Measurements from ENCODE around the gene FBXL16. TPM values are rescaled to one million over a fixed set of nuclear protein-coding genes. Genes with fewer than 3 reads are reported as not detected.
A peak's percentile ranks its signal among the peaks of the same experiment; 100 is the strongest.

FBXL16 gene
- total and polyA plus RNA-seq, 2 of the 13 experiments (the other 11 are each of a cell fraction or from before 2014, with no cell fraction given), result 0.22 to 2.0 TPM

DNA sequence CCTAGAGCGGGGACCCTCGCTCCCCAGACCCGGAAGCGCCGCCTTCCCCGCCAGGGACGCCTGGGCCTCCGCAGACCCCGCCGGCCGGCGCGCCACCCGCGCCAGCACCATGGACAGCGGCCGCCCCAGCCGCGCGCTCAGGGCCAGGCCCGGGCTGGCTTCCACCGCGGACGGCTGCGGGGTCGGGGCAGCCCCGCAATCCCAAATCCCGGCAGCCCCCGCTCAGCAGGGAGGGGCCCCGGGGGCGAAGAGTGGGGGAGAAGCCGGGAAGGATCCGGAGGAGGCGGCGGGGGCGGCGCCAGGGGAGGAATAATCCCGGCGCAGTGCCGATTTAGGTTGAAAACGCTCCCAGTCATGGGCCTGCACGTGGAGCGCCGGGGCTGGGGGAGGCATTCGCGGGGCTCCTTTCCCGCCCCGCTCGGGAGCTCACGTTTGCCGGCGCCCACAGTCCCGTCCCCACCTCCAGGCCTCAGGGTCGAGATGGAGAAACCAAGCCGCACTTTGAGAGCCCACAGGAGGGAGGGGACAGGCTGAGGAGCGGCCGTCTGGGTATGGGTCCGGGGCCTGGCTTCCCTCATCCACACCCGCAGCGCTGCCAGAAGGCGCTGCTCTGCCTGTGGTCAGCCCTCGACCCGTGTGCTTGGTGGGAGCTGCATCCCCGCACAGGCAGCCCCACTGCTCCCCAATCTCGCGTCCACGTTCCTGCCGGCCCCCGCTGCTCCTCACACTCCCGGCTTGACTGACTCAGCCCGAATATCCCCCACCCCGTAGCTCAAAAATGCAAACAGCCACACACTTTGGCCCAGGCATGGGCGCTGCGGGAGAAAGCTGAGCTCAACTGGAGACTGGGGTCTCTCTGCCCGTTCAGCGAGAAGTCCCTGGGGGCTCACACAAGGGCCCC, 4.7 kb downstream of the FBXL16 start (continued):
- no peak for TF ChIP-seq ZNF839 (CRISPR knock-in tag; IDR thresholded peaks at IDR 0.05; ENCODE audit: borderline replicate concordance)
- TF ChIP-seq, protein P1, sequence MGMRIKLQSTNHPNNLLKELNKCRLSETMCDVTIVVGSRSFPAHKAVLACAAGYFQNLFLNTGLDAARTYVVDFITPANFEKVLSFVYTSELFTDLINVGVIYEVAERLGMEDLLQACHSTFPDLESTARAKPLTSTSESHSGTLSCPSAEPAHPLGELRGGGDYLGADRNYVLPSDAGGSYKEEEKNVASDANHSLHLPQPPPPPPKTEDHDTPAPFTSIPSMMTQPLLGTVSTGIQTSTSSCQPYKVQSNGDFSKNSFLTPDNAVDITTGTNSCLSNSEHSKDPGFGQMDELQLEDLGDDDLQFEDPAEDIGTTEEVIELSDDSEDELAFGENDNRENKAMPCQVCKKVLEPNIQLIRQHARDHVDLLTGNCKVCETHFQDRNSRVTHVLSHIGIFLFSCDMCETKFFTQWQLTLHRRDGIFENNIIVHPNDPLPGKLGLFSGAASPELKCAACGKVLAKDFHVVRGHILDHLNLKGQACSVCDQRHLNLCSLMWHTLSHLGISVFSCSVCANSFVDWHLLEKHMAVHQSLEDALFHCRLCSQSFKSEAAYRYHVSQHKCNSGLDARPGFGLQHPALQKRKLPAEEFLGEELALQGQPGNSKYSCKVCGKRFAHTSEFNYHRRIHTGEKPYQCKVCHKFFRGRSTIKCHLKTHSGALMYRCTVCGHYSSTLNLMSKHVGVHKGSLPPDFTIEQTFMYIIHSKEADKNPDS (CRISPR knock-in tag; IDR thresholded peaks at IDR 0.05), result no peak
- TF ChIP-seq ZNF788 (CRISPR knock-in tag; IDR thresholded peaks at IDR 0.05; ENCODE audit: borderline replicate concordance), result no peak
- no peak for TF ChIP-seq ZNF207 (IDR thresholded peaks at IDR 0.05; ENCODE audit: borderline replicate concordance)
- TF ChIP-seq, protein P2, sequence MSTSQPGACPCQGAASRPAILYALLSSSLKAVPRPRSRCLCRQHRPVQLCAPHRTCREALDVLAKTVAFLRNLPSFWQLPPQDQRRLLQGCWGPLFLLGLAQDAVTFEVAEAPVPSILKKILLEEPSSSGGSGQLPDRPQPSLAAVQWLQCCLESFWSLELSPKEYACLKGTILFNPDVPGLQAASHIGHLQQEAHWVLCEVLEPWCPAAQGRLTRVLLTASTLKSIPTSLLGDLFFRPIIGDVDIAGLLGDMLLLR (CRISPR knock-in tag; IDR thresholded peaks at IDR 0.05), result peak; percentile 61; the same call in 1 of the 2 replicates
- TF ChIP-seq ZNF670 (CRISPR knock-in tag; IDR thresholded peaks at IDR 0.05; ENCODE audit: borderline replicate concordance), result no peak
- no peak for TF ChIP-seq XRCC5 (optimal IDR thresholded peaks at IDR 0.05; ENCODE audit: low read length)
- no peak for TF ChIP-seq PHF8 (CRISPR knock-in tag; IDR thresholded peaks at IDR 0.05)
- no peak for TF ChIP-seq ZNF275 (CRISPR knock-in tag; IDR thresholded peaks at IDR 0.05; ENCODE audit: borderline replicate concordance)
- no peak for TF ChIP-seq ONECUT2 (CRISPR knock-in tag; IDR thresholded peaks at IDR 0.05)
- peak; percentile 93 for TF ChIP-seq TMF1 (CRISPR knock-in tag; IDR thresholded peaks at IDR 0.05; ENCODE audit: low read depth)
- TF ChIP-seq ZNF644 (CRISPR knock-in tag; IDR thresholded peaks at IDR 0.05; ENCODE audit: low read depth), result no peak
- TF ChIP-seq, protein P3, sequence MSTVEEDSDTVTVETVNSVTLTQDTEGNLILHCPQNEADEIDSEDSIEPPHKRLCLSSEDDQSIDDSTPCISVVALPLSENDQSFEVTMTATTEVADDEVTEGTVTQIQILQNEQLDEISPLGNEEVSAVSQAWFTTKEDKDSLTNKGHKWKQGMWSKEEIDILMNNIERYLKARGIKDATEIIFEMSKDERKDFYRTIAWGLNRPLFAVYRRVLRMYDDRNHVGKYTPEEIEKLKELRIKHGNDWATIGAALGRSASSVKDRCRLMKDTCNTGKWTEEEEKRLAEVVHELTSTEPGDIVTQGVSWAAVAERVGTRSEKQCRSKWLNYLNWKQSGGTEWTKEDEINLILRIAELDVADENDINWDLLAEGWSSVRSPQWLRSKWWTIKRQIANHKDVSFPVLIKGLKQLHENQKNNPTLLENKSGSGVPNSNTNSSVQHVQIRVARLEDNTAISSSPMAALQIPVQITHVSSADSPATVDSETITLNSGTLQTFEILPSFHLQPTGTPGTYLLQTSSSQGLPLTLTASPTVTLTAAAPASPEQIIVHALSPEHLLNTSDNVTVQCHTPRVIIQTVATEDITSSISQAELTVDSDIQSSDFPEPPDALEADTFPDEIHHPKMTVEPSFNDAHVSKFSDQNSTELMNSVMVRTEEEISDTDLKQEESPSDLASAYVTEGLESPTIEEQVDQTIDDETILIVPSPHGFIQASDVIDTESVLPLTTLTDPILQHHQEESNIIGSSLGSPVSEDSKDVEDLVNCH (CRISPR knock-in tag; IDR thresholded peaks at IDR 0.05), result no peak
- no peak for TF ChIP-seq ZNF101 (CRISPR knock-in tag; IDR thresholded peaks at IDR 0.05; ENCODE audit: borderline replicate concordance, low read depth)
- TF ChIP-seq ZSCAN5A (CRISPR knock-in tag; IDR thresholded peaks at IDR 0.05; ENCODE audit: borderline replicate concordance), result no peak
- TF ChIP-seq MEF2D (CRISPR knock-in tag; IDR thresholded peaks at IDR 0.05), result no peak
- TF ChIP-seq BORCS8-MEF2B (CRISPR knock-in tag; IDR thresholded peaks at IDR 0.05), result peak; percentile 94
- no peak for TF ChIP-seq CEBPB (IDR thresholded peaks at IDR 0.05; ENCODE audit: borderline replicate concordance, low read depth, low read length)
- TF ChIP-seq SALL2 (CRISPR knock-in tag; IDR thresholded peaks at IDR 0.05), result peak; percentile 58; the same call in 1 of the 2 replicates
- no peak for TF ChIP-seq ZNF460 (CRISPR knock-in tag; IDR thresholded peaks at IDR 0.05; ENCODE audit: borderline replicate concordance)
- no peak for TF ChIP-seq AHR (CRISPR knock-in tag; IDR thresholded peaks at IDR 0.05)
- no peak for TF ChIP-seq ZNF317 (CRISPR knock-in tag; IDR thresholded peaks at IDR 0.05)
